HepG2 (cell line): ENCODE measurements around the gene ZNF680. TPM values are rescaled to one million over a fixed set of nuclear protein-coding genes. Genes with fewer than 3 reads are reported as not detected.

Experiments
- ATAC-seq: fragments of 200-7000 bp; cut with Tn5 transposase; 3 replicates; pipeline ENCODE4 v1.9.1; 2020; ENCODE audit warnings: mild to moderate bottlenecking, moderate library complexity
- BruUV-seq: library from RNA; stranded (reverse); fragments of 400-500 nt; replicated peaks from 2 replicates; lab custom pipeline; 2021; lab: Mats Ljungman, UMichigan
- CTCF ChIA-PET: fragments of 300-600 bp; formaldehyde crosslinking; extraction: SDS; loops from one replicate; lab custom pipeline; 2021; ENCODE audit warnings: low total read pairs, inconsistent platforms, low intra/inter-chr PET ratio; lab: Yijun Ruan, JAX
- POLR2A ChIA-PET: fragments of 350-600 bp; sonication (Branson Sonifier 250); formaldehyde crosslinking; loops from one replicate; lab custom pipeline; 2020; ENCODE audit warnings: antibody characterized with exemption, inconsistent platforms; lab: Yijun Ruan, JAX
- DNase-seq: peaks from one replicate; pipeline ENCODE4 v3.0.0-alpha.2; 2015; ENCODE audit warnings: low spot score
- FAIRE-seq: peaks from 3 replicates; lab custom pipeline; 2011; peaks lifted over from hg19 to GRCh38; lab: Jason Lieb, UNC
- H2AFZ ChIP-seq: one replicate; pipeline ENCODE4 v1.6.1; 2011; ENCODE audit warnings: low read length, inconsistent platforms
- H3K27ac ChIP-seq: fragments of 300-600 bp; 3 replicates; pipeline ENCODE4 v1.8.0; 2011; ENCODE audit warnings: mixed run types, mild to moderate bottlenecking, mixed read lengths, low read length, inconsistent platforms; ENCODE audit not compliant: insufficient read depth; ENCODE audit errors: extremely low read length
- H3K27me3 ChIP-seq, 2 experiments: fragments of 200-600 bp in 1 of 2; 2 replicates in 1 of 2; 3 replicates in 1 of 2; pipeline versions ENCODE4 v1.6.0 to v1.8.0; 2011; ENCODE audit warnings: low read length in 2 of 2, mild to moderate bottlenecking in 2 of 2, moderate library complexity in 2 of 2, inconsistent platforms in 1 of 2; ENCODE audit not compliant: insufficient read depth in 2 of 2, control insufficient read depth in 1 of 2
- H3K36me3 ChIP-seq, 2 experiments: fragments of 200-600 bp in 1 of 2; replicated peaks in 1 of 2; 2 replicates in 1 of 2; 3 replicates in 1 of 2; pipeline versions ENCODE4 v1.5.1 to v1.8.0; 2011; ENCODE audit warnings: low read length in 2 of 2, inconsistent platforms in 1 of 2; ENCODE audit not compliant: insufficient read depth in 2 of 2, control insufficient read depth in 1 of 2
- H3K4me1 ChIP-seq: 2 replicates; pipeline ENCODE4 v1.5.1; 2012; ENCODE audit warnings: low read length, inconsistent platforms; ENCODE audit not compliant: insufficient read depth
- H3K4me2 ChIP-seq: 2 replicates; pipeline ENCODE4 v1.6.0; 2011; ENCODE audit warnings: low read depth, low read length, inconsistent platforms
- H3K4me3 ChIP-seq, 3 experiments: fragments of 200-600 bp in 1 of 3; sonication (generic), shearing (Covaris generic) in 1 of 3; replicated peaks in 1 of 3; 2 replicates each; pipeline ENCODE4 v1.5.1; 2011 to 2016; ENCODE audit warnings: low read length in 3 of 3, inconsistent platforms in 2 of 3, low read depth in 2 of 3, mild to moderate bottlenecking in 2 of 3, control low read depth in 1 of 3, mixed read lengths in 1 of 3; ENCODE audit not compliant: insufficient read depth in 1 of 3
- H3K79me2 ChIP-seq: one replicate; pipeline ENCODE4 v1.6.1; 2011; ENCODE audit warnings: low read length, inconsistent platforms; ENCODE audit not compliant: insufficient read depth
- H3K9ac ChIP-seq: 2 replicates; pipeline ENCODE4 v1.6.0; 2011; ENCODE audit warnings: mild to moderate bottlenecking, low read depth, low read length, inconsistent platforms; ENCODE audit not compliant: insufficient read depth
- H3K9me3 ChIP-seq: 2 replicates; pipeline ENCODE4 v1.5.1; 2012; ENCODE audit warnings: mild to moderate bottlenecking, low read length
- H4K20me1 ChIP-seq: 2 replicates; pipeline ENCODE4 v1.6.0; 2011; ENCODE audit warnings: inconsistent platforms, mild to moderate bottlenecking, low read length, moderate library complexity; ENCODE audit not compliant: insufficient read depth
- CBX1 ChIP-seq: IDR thresholded peaks from one replicate; pipeline ENCODE4 v1.6.1; 2016; ENCODE audit warnings: antibody characterized with exemption, low read depth
- FOXM1 ChIP-seq: sonication (generic); formaldehyde crosslinking; IDR thresholded peaks from 2 replicates; pipeline ENCODE4 v1.5.0; 2020; ENCODE audit warnings: missing genetic modification reagents
- FOXP4 ChIP-seq: sonication (generic); formaldehyde crosslinking; IDR thresholded peaks from 2 replicates; pipeline ENCODE4 v1.4.0; 2020; ENCODE audit warnings: missing genetic modification reagents
- KDM3A ChIP-seq: IDR thresholded peaks from 2 replicates; pipeline ENCODE4 v1.6.1; 2018; ENCODE audit warnings: low read depth, missing compliant biosample characterization
- MAX ChIP-seq: IDR thresholded peaks from 2 replicates; pipeline ENCODE4 v1.6.1; 2012; ENCODE audit warnings: inconsistent platforms
- MXI1 ChIP-seq: IDR thresholded peaks from 3 replicates; pipeline ENCODE4 v1.6.1; 2012; ENCODE audit warnings: low read depth, low read length, inconsistent platforms, borderline replicate concordance
- NBN ChIP-seq: fragments of 450-650 bp; conservative IDR thresholded peaks from 2 replicates; pipeline ENCODE4 v1.6.1; 2017
- SKIL ChIP-seq: sonication (generic); formaldehyde crosslinking; IDR thresholded peaks from 2 replicates; pipeline ENCODE4 v1.8.0; 2022; ENCODE audit warnings: missing genetic modification reagents, mild to moderate bottlenecking, moderate library complexity, borderline replicate concordance
- SMYD3 ChIP-seq: sonication (generic); formaldehyde crosslinking; IDR thresholded peaks from 2 replicates; pipeline ENCODE4 v1.8.1; 2023; ENCODE audit warnings: mild to moderate bottlenecking, missing genetic modification reagents
- TEF ChIP-seq: sonication (generic); formaldehyde crosslinking; IDR thresholded peaks from 2 replicates; pipeline ENCODE4 v1.5.0; 2020; ENCODE audit warnings: missing genetic modification reagents
- ZNF609 ChIP-seq: sonication (generic); formaldehyde crosslinking; IDR thresholded peaks from 2 replicates; pipeline ENCODE4 v1.4.0; 2020; ENCODE audit warnings: mild to moderate bottlenecking, missing genetic modification reagents, borderline replicate concordance
- ZXDC ChIP-seq: sonication (generic); formaldehyde crosslinking; IDR thresholded peaks from 2 replicates; pipeline ENCODE4 v1.5.0; 2020; ENCODE audit warnings: mild to moderate bottlenecking, missing genetic modification reagents
- WGBS: methylation state at CpG from one replicate; pipeline ENCODE4 v1.1.6; 2017; ENCODE audit warnings: low lambda C conversion rate; 5-methylcytosine and 5-hydroxymethylcytosine counted together
- in situ Hi-C: cut with HindIII; loops from 2 replicates; pipeline ENCODE4 v1.10.0; 2017; ENCODE audit warnings: low pct_unique_long_range_greater_than_20kb; ENCODE audit not compliant: extremely low pct_ligation_motif_present
- intact Hi-C: fragments of 100-400 bp; cut with micrococcal nuclease; formaldehyde crosslinking; loops from one replicate; pipeline ENCODE4 v1.10.0; 2022; ENCODE audit not compliant: unreplicated experiment
- polyA plus RNA-seq, 8 experiments: library from polyadenylated mRNA; depleted of rRNA in 3 of 8; stranded (reverse) in 7 of 8; unstranded in 1 of 8; fragments of >200 nt; fragmentation: Illumina TruSeq in 4 of 8; extraction: Trizol in 4 of 8; gene quantifications; 2 replicates each; pipeline versions ENCODE4 v1.2.1 to v1.2.3, GENCODE V29; 2011 to 2016; ENCODE audit warnings: low read depth in 4 of 8, missing spikeins in 1 of 8, mixed read lengths in 1 of 8; ENCODE audit not compliant: insufficient read depth in 1 of 8
- total RNA-seq, 5 experiments: library from RNA; depleted of rRNA; stranded (reverse); fragments of >200 nt; fragmentation: Illumina TruSeq; extraction: Trizol; gene quantifications; 2 replicates each; pipeline ENCODE4 v1.2.3, GENCODE V29; 2016; ENCODE audit warnings: low read depth in 1 of 5

Gene ZNF680
- total and polyA plus RNA-seq, 2 of the 13 experiments (the other 11 are each of a cell fraction or from before 2014, with no cell fraction given), result 2.1 to 12.4 TPM

- Histone ChIP-seq H3K4me3 (no peak overlapping the region), H3K9ac (no peak overlapping the region), H3K27ac (no peak overlapping the region), H3K36me3 (peaks cover 1 to 18% of the 10 kb centered on the region in 2 experiments; a peak in 2 of 5 replicates), H3K9me3 (peaks cover 14% of the 10 kb centered on the region; the same call in 1 of the 2 replicates), H4K20me1 (no peaks in the 10 kb centered on the region), H3K4me1 (no peaks in the 10 kb centered on the region), H2AFZ (no peak overlapping the region), H3K79me2 (peaks cover 3% of the 10 kb centered on the region), H3K27me3 (no peaks in the 10 kb centered on the region), H3K4me2 (no peak overlapping the region)
- no peak for FAIRE-seq
- BruUV-seq, result no TSS peak
- CTCF ChIA-PET, result no interaction called here
- DNase-seq, result no peak
- intact Hi-C loops, result no loop called here
- no peak for ATAC-seq
- in situ Hi-C loops, result no loop called here
- 98% methylated on average over 3 of the region's 3 CpGs for WGBS
- POLR2A ChIA-PET, result no interaction called here
- no peak for TF ChIP-seq KDM3A (CRISPR knock-in tag)
- TF ChIP-seq TEF, result no peak
- no peak for TF ChIP-seq ZNF609 (CRISPR knock-in tag)
- TF ChIP-seq MXI1, result no peak
- TF ChIP-seq SKIL (CRISPR knock-in tag), result no peak
- TF ChIP-seq ZXDC (CRISPR knock-in tag), result no peak
- TF ChIP-seq SMYD3 (CRISPR knock-in tag), result no peak
- TF ChIP-seq FOXM1 (CRISPR knock-in tag), result no peak
- no peak for TF ChIP-seq FOXP4
- TF ChIP-seq MAX, result no peak
- TF ChIP-seq CBX1, result no peak
- no peak for TF ChIP-seq NBN
These were observed 29.1 kb downstream of the ZNF680 start for GRCh38 chr7:64533756-64534155.
